ENCODE data around the gene CADM2. TPM values are rescaled to one million over a fixed set of nuclear protein-coding genes. Genes with fewer than 3 reads are reported as not detected.

Gene CADM2
- total RNA-seq, 4 donors from 2014 or later: 9.6 to 16.2 (median 11.5) TPM

- no peak for TF ChIP-seq EP300 (IDR thresholded peaks at IDR 0.05)
- TF ChIP-seq POLR2AphosphoS5 (IDR thresholded peaks at IDR 0.05): no peak
- TF ChIP-seq POLR2A (IDR thresholded peaks at IDR 0.05; ENCODE audit: low read depth): no peak
- TF ChIP-seq CTCF (IDR thresholded peaks at IDR 0.05): no peak
- Histone ChIP-seq H3K27me3 (peaks cover 0 to 17% (median 0%) of the 10 kb centered on the region in 4 donors), H3K4me3 (no peak overlapping the region), H3K4me1 (no peaks in the 10 kb centered on the region), H3K9me3 (no peaks in the 10 kb centered on the region), H3K36me3 (no peaks in the 10 kb centered on the region), H3K27ac (replicated peaks in 1 of 4) (no peak overlapping the region)
- DNase-seq (ENCODE audit: extremely low spot score): no peak
- WGBS: 70% methylated on average over 2 of the region's 2 CpGs
- intact Hi-C loops (cut with DNase I): no loop called here
These were observed 10.0 kb downstream of the CADM2 start for GRCh38 chr3:84968701-84969235.

GRCh38 chr3:84974347-84974746 is 15.6 kb downstream of the CADM2 start:
- no peak for DNase-seq (ENCODE audit: extremely low spot score)
- intact Hi-C loops (cut with DNase I): no loop called here
- Histone ChIP-seq H3K4me1 (no peaks in the 10 kb centered on the region), H3K9me3 (no peaks in the 10 kb centered on the region), H3K4me3 (no peak overlapping the region), H3K27me3 (peaks cover 0 to 15% (median 0%) of the 10 kb centered on the region in 4 donors), H3K27ac (replicated peaks in 1 of 4) (no peak overlapping the region), H3K36me3 (no peaks in the 10 kb centered on the region)
- TF ChIP-seq POLR2A (IDR thresholded peaks at IDR 0.05; ENCODE audit: low read depth): no peak
- TF ChIP-seq POLR2AphosphoS5 (IDR thresholded peaks at IDR 0.05): no peak
- TF ChIP-seq EP300 (IDR thresholded peaks at IDR 0.05): no peak
- TF ChIP-seq CTCF (IDR thresholded peaks at IDR 0.05): no peak

GRCh38 chr3:84977021-84977420 is 18.2 kb downstream of the CADM2 start:
- H3K36me3 ChIP-seq: no peaks in the 10 kb centered on the region
- H3K27me3 ChIP-seq: peaks cover 0 to 15% (median 0%) of the 10 kb centered on the region in 4 donors
- TF ChIP-seq EP300 (IDR thresholded peaks at IDR 0.05): no peak
- H3K4me1 ChIP-seq: no peaks in the 10 kb centered on the region
- intact Hi-C loops (cut with DNase I): no loop called here
- no peak overlapping the region for H3K4me3 ChIP-seq
- no peak overlapping the region for H3K27ac ChIP-seq (replicated peaks in 1 of 4)
- no peak for DNase-seq (ENCODE audit: extremely low spot score)
- H3K9me3 ChIP-seq: no peaks in the 10 kb centered on the region
- WGBS: 68% methylated on average over 1 of the region's 1 CpG

GRCh38 chr3:84978843-84979242 is 20.1 kb downstream of the CADM2 start:
- peaks cover 0 to 8% (median 0%) of the 10 kb centered on the region in 4 donors for H3K27me3 ChIP-seq
- no peak overlapping the region for H3K4me3 ChIP-seq
- no peak overlapping the region for H3K27ac ChIP-seq (replicated peaks in 1 of 4)
- no peak for DNase-seq (ENCODE audit: extremely low spot score)
- no peaks in the 10 kb centered on the region for H3K36me3 ChIP-seq
- H3K9me3 ChIP-seq: no peaks in the 10 kb centered on the region
- WGBS: 37% methylated on average over 2 of the region's 2 CpGs
- intact Hi-C loops (cut with DNase I): no loop called here
- no peaks in the 10 kb centered on the region for H3K4me1 ChIP-seq
- no peak for TF ChIP-seq CTCF (IDR thresholded peaks at IDR 0.05)
- TF ChIP-seq EP300 (IDR thresholded peaks at IDR 0.05): no peak
- TF ChIP-seq POLR2AphosphoS5 (IDR thresholded peaks at IDR 0.05): no peak
- TF ChIP-seq POLR2A (IDR thresholded peaks at IDR 0.05; ENCODE audit: low read depth): no peak

GRCh38 chr3:84980011-84980410 is 21.2 kb downstream of the CADM2 start:
- Histone ChIP-seq H3K27me3 (peaks cover 0 to 8% (median 0%) of the 10 kb centered on the region in 4 donors), H3K27ac (replicated peaks in 1 of 4) (no peak overlapping the region), H3K36me3 (no peaks in the 10 kb centered on the region), H3K4me1 (no peaks in the 10 kb centered on the region), H3K4me3 (no peak overlapping the region), H3K9me3 (no peaks in the 10 kb centered on the region)
- no peak for DNase-seq (ENCODE audit: extremely low spot score)
- 14% methylated on average over 3 of the region's 3 CpGs for WGBS
- no peak for TF ChIP-seq POLR2A (IDR thresholded peaks at IDR 0.05; ENCODE audit: low read depth)
- no peak for TF ChIP-seq POLR2AphosphoS5 (IDR thresholded peaks at IDR 0.05)
- no peak for TF ChIP-seq EP300 (IDR thresholded peaks at IDR 0.05)
- no peak for TF ChIP-seq CTCF (IDR thresholded peaks at IDR 0.05)
- intact Hi-C loops (cut with DNase I): no loop called here
